GM10266 (cell line): ENCODE results near the gene PRPSAP1.

Experiments
- DNase-seq: peaks from one replicate; pipeline ENCODE4 v3.0.0; 2012; ENCODE audit errors: extremely low spot score
- TF ChIP-seq, protein P1 (sequence below): IDR thresholded peaks from 2 replicates; pipeline ENCODE4 v1.5.1; 2012; ENCODE audit warnings: mild to moderate bottlenecking, low read depth; ENCODE audit not compliant: control insufficient read depth, insufficient read depth; ENCODE audit errors: missing control alignments

PRPSAP1 gene

DNA sequence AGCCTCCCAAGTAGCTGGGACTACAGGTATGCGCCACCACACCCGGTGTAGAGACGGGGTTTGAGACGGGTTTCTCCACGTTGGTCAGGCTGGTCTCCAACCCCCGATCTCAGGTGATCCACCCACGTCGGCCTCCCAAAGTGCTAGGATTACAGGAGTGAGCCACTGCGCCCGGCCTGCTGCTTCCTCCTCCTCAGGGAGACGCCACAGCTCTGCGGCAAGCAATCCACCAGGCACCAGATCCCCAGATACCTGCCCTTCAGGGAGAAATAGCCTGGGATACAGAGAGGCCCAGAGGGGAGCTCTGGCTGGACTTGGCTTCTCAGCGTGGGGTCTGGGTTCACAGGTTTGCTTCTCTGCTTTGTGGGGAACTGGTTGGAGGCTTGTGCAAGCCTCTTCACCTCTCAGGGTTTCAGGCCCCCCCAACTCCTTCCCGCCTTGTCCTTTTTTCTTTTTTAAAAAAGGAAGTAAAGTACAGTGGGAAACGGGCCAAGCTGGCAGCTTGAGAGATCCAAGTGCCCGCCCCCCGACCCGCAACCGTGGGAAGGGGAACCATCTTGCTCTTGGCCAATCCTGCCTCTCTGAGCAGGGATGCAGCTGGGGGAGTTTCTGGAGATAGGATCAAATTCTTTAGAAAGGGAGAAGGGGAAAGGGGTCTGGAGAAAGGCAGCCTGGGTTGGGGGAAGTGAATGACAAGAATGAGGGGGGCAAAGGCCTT is 28.1 kb upstream of the PRPSAP1 start:
- TF ChIP-seq, protein P1, sequence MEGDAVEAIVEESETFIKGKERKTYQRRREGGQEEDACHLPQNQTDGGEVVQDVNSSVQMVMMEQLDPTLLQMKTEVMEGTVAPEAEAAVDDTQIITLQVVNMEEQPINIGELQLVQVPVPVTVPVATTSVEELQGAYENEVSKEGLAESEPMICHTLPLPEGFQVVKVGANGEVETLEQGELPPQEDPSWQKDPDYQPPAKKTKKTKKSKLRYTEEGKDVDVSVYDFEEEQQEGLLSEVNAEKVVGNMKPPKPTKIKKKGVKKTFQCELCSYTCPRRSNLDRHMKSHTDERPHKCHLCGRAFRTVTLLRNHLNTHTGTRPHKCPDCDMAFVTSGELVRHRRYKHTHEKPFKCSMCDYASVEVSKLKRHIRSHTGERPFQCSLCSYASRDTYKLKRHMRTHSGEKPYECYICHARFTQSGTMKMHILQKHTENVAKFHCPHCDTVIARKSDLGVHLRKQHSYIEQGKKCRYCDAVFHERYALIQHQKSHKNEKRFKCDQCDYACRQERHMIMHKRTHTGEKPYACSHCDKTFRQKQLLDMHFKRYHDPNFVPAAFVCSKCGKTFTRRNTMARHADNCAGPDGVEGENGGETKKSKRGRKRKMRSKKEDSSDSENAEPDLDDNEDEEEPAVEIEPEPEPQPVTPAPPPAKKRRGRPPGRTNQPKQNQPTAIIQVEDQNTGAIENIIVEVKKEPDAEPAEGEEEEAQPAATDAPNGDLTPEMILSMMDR = no peak

DNA sequence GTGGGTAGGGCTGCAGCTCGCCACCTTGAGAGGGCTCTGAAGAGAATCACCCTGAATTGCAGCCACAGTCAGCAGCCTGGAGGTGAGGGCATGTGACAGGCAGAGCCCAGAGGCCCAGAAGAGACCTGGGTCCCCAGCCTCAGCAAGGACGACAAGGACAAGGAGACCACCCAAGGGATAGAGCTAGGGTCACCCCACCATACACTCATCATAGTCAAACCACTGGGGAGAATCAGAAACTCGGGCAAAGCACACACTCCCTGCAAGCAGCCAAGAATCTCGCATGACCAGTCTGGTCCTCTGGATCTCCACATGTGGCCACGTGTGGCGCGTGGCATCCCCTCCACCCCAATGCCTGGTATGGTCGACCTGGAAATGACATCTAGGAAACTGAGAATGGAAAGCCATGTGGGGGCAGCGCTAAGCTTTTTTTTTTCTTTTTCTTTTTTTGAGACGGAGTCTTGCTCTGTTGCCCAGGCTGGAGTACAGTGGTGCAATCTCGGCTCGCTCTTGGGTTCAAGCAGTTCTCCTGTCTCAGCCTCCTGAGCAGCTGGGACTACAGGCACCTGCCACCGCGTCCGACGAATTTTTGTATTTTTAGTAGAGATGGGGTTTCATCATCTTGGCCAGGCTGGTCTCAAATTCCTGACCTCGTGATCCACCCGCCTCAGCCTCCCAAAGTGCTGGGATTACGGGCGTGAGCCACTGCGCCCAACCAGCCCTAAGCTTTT is 26.1 kb upstream of the PRPSAP1 start:
- TF ChIP-seq, protein P1 = no peak
- DNase-seq = no peak

More for the DNA sequence above, 28.1 kb upstream of the PRPSAP1 start:
- no peak for DNase-seq

DNA sequence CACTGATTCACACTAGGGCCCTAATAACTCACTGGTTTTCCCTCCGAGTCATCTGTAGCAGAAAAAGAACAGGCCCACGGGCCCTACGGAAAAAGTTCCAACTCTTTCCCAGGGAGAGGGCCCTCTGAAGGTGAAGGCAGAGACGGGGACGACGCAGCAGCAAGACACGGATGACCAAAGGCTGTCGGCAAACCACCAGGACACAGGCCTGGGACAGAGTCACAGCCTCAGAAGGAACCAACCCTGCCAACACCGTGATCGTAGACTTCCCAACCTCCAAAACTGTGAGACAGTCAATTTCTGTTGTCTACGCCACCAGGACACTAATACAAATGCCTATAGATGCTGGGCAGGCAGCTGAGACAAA is 25.5 kb upstream of the PRPSAP1 start:
- TF ChIP-seq, protein P1 = no peak
- DNase-seq = no peak

DNA sequence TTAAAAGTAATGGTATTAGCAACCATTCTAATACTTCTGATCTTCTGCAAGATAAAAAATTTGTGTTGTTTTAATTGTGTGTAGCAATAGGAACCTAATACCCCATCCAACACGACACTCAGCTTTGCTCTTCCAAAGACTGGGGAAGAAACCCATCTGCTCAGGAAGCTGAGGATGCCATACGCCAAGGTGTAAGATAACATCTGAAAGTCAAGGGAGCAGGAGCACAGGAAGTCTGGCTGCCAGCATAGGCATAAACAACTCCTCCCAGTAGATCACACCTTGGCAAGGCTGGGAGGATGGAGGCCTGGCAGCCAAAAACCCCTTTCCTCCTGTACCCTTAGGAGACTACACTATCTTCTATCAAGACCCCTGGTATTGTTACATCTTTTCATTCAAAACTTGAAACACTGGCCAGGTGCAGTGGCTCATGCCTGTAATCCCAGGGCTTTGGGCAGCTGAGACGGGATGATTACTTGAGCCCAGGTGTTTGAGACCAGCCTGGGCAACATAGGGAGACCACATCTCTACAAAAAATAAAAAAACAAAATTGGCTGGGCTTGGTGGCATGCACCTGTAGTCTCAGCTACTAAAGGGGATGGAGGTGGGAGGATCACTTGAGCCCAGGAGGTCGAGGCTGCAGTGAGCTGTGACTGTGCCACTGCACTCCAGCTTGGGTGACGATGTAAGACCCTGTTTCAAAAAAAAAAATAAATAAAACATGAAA is 25.0 kb upstream of the PRPSAP1 start:
- TF ChIP-seq, protein P1 = no peak
- no peak for DNase-seq

DNA sequence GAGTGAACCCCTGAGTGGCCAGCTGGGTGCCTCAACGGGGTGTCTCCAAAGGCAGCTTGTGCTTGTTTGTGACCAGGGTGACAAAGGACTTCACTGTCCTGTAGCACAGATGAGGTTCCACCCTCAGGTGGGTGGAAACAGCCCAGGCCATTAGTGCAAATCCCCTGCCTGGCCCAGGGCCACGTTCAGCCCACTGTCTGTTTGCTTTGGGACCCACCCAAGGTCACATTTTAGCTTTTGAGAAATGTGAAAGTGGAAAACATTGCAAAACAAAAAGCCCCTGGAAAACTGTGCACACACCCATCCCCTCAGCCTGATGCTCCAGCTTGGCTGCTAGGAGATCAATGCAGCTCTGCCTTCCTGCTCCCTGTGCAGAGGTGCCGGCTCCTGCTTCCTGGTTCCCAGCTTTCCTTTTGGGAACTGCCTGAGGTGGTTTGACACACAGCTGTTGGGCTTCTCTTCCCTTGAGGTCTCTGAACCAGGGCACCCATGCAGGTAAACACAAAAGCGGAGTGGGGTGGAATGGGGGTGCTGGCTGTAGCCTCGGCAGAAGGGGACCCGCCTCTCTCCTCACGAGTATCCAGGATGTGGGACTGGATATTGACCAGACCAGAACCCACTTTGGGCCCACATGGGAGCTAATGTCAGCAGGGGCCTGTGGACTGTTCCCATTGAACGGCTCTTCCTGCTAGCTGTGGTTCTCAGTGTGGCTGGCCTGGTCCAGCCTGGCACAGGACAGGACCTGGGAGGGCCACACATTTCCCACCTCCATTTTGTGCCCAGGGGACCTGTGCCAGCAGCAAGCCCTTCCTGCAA is 22.8 kb upstream of the PRPSAP1 start:
- TF ChIP-seq, protein P1 = no peak
- no peak for DNase-seq

DNA sequence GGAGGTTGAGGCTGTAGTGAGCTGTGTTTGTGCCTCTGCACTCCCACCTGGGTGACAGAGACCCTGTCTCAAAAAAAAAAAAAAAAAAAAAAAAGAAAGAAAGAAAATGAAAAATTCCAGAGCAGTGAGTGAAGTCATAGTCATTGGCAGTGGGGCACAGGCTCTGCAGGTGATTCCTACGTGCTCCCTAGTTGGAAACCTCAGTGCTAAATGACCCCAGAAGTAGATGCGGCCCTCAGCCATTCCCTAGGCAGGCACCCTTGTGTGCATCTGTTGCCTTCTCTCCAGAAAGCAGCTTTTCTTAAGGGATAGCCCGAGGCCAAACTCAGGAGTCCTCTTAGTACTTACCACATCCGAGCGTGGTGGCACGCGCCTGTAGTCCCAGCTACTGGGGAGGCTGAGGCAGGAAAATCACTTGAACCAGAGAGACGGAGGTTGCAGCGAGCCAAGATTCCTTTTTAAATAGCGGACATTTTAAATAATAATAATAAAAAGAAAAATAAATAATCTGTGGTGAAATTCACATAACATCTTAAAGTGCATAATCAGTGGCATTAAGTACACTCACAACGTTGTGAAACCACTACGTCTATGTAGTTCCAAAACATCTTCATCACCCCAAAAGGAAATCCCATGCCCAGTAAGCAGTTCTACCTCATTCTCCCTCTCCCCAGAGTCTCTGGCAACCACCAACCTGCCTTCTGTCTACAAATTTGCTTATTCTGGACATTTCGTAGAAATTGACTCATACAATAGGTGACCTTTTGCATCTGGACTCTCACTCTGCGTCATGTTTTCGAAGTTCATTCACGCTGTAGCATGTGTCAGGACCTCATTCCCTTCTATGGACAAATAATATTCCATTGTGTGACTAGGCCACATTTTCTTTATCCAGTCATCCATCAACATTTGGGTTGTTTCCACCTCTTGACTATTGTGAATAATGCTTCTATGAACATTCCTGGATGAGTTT is 18.2 kb upstream of the PRPSAP1 start:
- TF ChIP-seq, protein P1 = no peak
- no peak for DNase-seq
